ENCODE measurements around the gene ZNF217. TPM values are rescaled to one million over a fixed set of nuclear protein-coding genes. Genes with fewer than 3 reads are reported as not detected.

ZNF217 gene
- total RNA-seq, 1 donor from 2014 or later = 84.4 TPM

DNA sequence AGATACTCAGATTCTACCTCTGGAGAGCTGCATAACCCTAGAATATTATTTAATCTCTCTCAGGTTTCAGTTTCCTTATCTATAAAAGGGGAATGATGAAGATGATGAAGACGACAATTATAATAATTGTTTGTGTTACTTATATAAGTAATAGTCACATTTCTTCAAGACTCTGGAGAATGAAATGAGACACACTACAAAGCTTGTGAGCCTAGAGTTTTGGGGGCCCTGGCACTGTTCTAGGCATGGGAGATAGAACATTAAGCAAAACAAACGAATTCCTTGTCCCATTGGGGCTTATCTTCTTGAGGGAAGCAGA is 5.4 kb upstream of the ZNF217 start:
- Histone ChIP-seq H4K20me1 (ENCODE audit: low read depth) (no peaks in the 10 kb centered on the region), H3K27ac (no peak overlapping the region), H2AFZ (replicated peaks) (no peak overlapping the region), H3K4me3 (no peak overlapping the region), H3K79me2 (ENCODE audit: low read depth) (no peaks in the 10 kb centered on the region), H3K9ac (no peak overlapping the region), H3K36me3 (no peaks in the 10 kb centered on the region), H3F3A (ENCODE audit: low read depth) (peaks cover 23% of the 10 kb centered on the region), H3K4me2 (no peak overlapping the region), H3K4me1 (peaks cover 38% of the 10 kb centered on the region), H3K9me3 (ENCODE audit: low read depth) (no peaks in the 10 kb centered on the region), H3K27me3 (no peaks in the 10 kb centered on the region)
- no peak for DNase-seq (ENCODE audit: low spot score)
- no peak overlapping the region for H3K4me3 Mint-ChIP-seq
- H3K9me3 Mint-ChIP-seq = peaks cover 3% of the 10 kb centered on the region
- H3K36me3 Mint-ChIP-seq = no peaks in the 10 kb centered on the region
- peak overlapping the region; percentile 1 for H3K27ac Mint-ChIP-seq
- peaks cover 1% of the 10 kb centered on the region for H3K27me3 Mint-ChIP-seq (ENCODE audit: insufficient read depth, low read depth)
- TF ChIP-seq EZH2 (IDR thresholded peaks at IDR 0.05) (no peak), CTCF (IDR thresholded peaks at IDR 0.05) (no peak), EZH2phosphoT487 (IDR thresholded peaks at IDR 0.05) (no peak)
- peaks cover 37% of the 10 kb centered on the region for H3K4me1 Mint-ChIP-seq

DNA sequence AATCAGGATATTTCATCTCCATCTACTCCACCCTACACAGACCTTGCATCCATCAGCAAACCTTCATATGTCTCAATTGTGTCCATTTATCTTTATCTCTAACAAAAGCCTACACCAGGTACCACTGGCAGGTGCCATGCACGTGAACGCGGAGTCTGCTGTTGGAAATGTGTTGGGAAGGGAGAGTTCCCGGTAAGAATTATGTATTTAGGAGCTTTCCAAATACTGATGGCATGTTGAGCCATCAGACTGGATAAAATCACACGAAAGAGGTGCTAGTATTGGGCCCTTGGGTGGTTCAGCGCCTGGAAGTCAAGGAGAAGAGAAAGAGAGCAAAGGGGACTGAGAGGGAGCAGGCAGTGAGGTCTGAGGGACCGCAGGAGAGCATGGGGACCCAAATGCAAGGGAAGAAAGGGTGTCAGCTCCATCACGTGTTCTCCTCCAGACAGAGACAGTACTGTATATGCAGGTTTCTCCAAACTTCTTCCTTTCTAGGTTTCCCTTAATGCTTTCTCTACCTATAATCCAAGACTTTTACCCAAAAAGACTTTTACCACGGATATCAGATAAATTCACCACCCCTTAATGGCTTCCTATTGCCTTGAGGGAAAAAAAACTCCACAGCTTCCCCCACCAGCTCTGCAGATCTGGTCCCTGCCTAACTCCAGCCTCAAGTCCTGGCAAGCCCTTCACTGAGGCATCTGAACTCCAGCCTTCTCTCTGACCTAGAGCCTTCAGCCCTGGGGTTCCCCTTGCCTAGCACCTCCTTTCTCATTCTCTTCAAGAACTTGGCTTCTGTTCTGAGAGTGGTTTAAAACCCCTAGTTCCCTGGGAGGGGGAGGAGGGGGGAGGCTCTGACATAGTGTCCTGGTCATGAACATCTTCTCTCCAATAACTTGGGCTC is 4.8 kb upstream of the ZNF217 start:
- no peaks in the 10 kb centered on the region for H3K27me3 ChIP-seq
- no peak overlapping the region for H2AFZ ChIP-seq (replicated peaks)
- H3K27ac Mint-ChIP-seq = peak overlapping the region; percentile 73
- H3K4me3 ChIP-seq = no peak overlapping the region
- no peaks in the 10 kb centered on the region for H3K9me3 ChIP-seq (ENCODE audit: low read depth)
- peaks cover 38% of the 10 kb centered on the region for H3K4me1 ChIP-seq
- peaks cover 3% of the 10 kb centered on the region for H3K9me3 Mint-ChIP-seq
- H3K9ac ChIP-seq = no peak overlapping the region
- H3K27ac ChIP-seq = no peak overlapping the region
- H3K4me1 Mint-ChIP-seq = peaks cover 37% of the 10 kb centered on the region
- no peak overlapping the region for H3K4me2 ChIP-seq
- H3K36me3 Mint-ChIP-seq = no peaks in the 10 kb centered on the region
- no peaks in the 10 kb centered on the region for H4K20me1 ChIP-seq (ENCODE audit: low read depth)
- peak overlapping the region; percentile 24 for H3K4me3 Mint-ChIP-seq
- H3K36me3 ChIP-seq = no peaks in the 10 kb centered on the region
- H3K27me3 Mint-ChIP-seq (ENCODE audit: insufficient read depth, low read depth) = no peaks in the 10 kb centered on the region
- TF ChIP-seq CTCF (IDR thresholded peaks at IDR 0.05) (no peak), EZH2 (IDR thresholded peaks at IDR 0.05) (no peak)
- no peak for DNase-seq (ENCODE audit: low spot score)
- peaks cover 23% of the 10 kb centered on the region for H3F3A ChIP-seq (ENCODE audit: low read depth)
- peaks cover under 1% of the 10 kb centered on the region for H3K79me2 ChIP-seq (ENCODE audit: low read depth)

DNA sequence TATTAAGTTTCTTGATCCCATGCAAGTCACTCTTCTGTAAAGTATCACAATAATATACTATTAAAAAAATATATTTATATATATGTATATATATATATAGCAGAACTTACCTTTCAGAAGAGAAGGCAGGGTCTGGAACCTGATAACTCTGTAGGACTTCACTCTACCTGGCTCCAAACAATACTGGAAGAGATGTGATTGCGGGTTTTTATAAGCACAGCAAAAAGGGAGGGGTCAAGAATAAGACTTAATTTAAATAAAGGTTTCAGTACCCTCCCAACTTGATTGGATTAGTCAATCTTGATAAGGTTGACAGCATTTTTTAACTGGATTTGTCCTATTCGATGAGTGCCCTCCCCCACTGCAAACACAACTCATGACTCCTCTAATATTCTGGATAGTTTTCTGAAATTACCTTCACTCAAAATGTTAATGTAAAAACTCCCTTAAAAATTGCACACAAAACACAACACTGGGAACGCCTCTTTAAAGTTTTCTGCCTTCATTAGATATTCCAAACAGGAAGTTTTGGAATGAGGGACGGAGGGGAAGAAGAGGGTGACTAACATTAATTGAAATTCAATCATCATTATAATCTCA is 4.0 kb upstream of the ZNF217 start:
- no peak overlapping the region for H3K9ac ChIP-seq
- H3K79me2 ChIP-seq (ENCODE audit: low read depth) = peaks cover 8% of the 10 kb centered on the region
- H3K27ac Mint-ChIP-seq = no peak overlapping the region

More for the DNA sequence above, 4.0 kb upstream of the ZNF217 start:
- H3K36me3 Mint-ChIP-seq = no peaks in the 10 kb centered on the region
- Histone ChIP-seq H3F3A (ENCODE audit: low read depth) (peaks cover 30% of the 10 kb centered on the region), H3K4me1 (peaks cover 38% of the 10 kb centered on the region), H3K27me3 (no peaks in the 10 kb centered on the region), H3K36me3 (no peaks in the 10 kb centered on the region), H3K4me2 (peak overlapping the region; percentile 60), H3K4me3 (no peak overlapping the region), H2AFZ (replicated peaks) (no peak overlapping the region), H4K20me1 (ENCODE audit: low read depth) (no peaks in the 10 kb centered on the region), H3K27ac (peak overlapping the region; percentile 83), H3K9me3 (ENCODE audit: low read depth) (no peaks in the 10 kb centered on the region)
- H3K9me3 Mint-ChIP-seq = peaks cover 3% of the 10 kb centered on the region
- no peak for DNase-seq (ENCODE audit: low spot score)
- no peak for TF ChIP-seq EZH2 (IDR thresholded peaks at IDR 0.05)
- TF ChIP-seq EZH2phosphoT487 (IDR thresholded peaks at IDR 0.05) = no peak
- no peak for TF ChIP-seq CTCF (IDR thresholded peaks at IDR 0.05)
- H3K4me1 Mint-ChIP-seq = peaks cover 37% of the 10 kb centered on the region
- peak overlapping the region; percentile 24 for H3K4me3 Mint-ChIP-seq
- no peaks in the 10 kb centered on the region for H3K27me3 Mint-ChIP-seq (ENCODE audit: insufficient read depth, low read depth)

Data from neural progenitor cell (in vitro differentiated cells).